HG03558 (cell line): ENCODE measurements around the gene VIPR2.

Source experiments
- ATAC-seq: cut with Tn5 transposase; IDR thresholded peaks from one replicate; pipeline ENCODE4 v1.9.1; 2021; ENCODE audit warnings: moderate number of reproducible peaks; ENCODE audit not compliant: unreplicated experiment; ENCODE audit errors: extremely low read depth

The VIPR2 gene

DNA sequence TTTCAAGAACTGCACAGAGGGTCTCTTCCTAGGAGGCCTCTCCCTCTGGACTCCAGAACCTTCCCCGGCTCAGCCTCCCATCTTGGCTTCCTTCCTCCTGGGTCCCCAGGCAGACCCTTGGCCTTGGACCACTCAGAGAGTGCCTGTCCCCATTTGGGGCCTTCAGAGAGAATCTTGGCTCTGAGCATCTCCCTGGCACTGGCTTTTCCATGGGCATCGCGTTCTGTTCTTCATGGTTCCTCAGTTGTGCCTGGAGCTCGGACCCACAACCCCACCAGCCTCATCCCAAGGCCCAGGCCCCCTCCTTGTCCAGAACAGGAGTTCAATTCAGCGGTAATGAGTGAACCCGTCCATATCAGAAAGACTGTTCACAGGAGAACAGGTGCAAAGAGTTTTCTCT, 73.4 kb downstream of the VIPR2 start:
- ATAC-seq: no peak

- ATAC-seq: no peak
Measured at GRCh38 chr7:159070431-159071148, 74.1 kb downstream of the VIPR2 start.

DNA sequence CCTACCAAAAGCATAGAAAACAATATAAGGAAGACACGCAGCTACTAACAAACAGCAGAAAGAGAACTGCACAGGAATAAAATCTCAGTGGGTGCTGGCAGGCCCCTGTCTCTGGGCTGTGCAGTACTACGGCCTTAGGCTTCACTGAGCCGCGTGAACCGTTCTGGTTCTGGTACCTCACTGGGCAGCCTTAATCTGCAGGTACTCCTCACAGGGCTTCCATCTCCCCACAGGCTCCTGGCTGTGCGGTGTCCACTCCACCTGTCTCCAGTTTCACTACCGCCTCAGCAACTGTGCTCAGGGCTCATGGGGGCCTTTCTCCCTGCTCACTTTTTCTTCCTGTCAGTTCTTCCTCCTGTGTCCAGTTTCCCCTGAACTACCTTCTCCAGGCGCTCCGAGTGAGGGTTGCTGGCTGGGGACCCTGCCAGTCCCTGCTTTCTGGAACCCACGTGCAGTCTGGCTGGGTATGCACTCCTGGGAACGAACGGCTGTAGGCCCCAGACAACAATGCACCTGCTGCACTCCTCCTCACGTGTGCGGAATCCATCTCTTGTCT, 75.7 kb downstream of the VIPR2 start:
- ATAC-seq: no peak

GRCh38 chr7:159068488-159068811, 76.2 kb downstream of the VIPR2 start:
- ATAC-seq: no peak

- no peak for ATAC-seq
Measured at GRCh38 chr7:159067576-159068487, 76.8 kb downstream of the VIPR2 start.

DNA sequence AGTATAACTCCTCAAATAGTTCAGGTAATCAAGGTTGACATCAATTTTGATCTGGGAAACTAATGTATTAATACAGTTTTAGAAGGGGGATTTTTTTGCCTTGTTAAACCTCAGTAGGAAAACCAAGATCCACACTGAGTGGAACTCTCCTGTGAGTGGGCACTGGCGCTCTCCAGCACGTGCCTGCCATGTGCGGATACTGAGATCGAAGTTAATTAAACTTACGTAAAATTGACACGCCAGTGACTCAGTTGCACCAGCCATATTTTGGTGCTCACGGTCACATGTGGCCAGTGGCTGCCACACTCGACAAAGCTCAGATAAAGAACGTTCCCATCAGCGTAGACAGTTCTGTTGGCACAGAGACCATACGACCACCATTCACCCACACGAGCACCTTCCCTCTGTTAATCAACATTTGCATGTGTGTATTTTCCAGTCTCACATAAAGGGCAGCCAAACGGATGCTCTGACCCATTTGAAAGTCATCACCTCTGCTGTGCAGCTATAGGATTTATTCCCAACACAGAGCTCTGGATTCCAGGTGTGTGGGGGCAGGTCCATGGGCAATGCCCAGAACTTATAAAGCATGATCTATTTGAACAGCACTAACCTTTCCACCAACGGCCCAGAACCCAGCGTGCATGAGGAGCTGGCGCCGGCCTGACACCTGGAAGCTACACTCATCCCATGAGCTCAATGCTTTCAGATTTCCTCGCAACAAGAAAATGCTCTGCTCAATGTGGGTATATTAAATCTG, 77.7 kb downstream of the VIPR2 start:
- no peak for ATAC-seq

GRCh38 chr7:159065852-159066480, 78.7 kb downstream of the VIPR2 start:
- no peak for ATAC-seq

DNA sequence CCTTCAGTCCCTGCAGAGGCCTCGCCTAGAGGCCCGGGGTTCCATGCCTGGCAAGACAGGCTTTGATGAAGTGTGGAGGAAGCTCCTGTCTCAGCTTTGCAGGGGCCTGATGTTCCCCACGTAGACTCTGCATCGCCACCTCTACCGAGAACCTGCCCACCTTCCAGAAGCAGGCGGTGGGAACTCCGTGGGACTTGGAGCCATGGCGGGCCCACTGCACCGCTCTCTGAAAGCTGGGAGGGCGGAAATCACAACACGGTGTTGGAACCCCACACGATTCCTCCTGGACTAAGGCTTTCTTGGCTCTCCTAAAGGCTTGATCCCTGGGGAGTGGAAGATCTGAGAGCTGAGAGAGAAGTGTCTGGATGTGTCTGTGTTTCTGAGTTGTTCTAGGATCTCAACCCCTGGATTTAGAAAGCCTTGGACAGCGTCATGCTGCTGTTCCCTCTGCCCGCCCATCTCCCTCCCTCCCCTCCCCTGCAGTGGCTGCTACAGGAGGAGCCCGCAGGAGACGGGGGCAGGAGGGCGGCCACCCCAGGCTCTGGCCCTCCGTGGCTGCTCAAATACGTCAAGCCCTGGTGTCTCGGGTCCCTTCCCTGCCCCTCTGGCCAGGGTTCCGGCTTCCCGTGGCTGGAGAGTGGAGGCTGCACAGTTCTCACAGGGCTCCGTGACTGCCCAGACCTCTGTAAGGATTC, 79.7 kb downstream of the VIPR2 start:
- ATAC-seq: no peak

- no peak for ATAC-seq
Measured at GRCh38 chr7:159064121-159064815, 80.4 kb downstream of the VIPR2 start.

- ATAC-seq: no peak
Measured at GRCh38 chr7:159063046-159063840, 81.4 kb downstream of the VIPR2 start.

- no peak for ATAC-seq
Measured at GRCh38 chr7:159062569-159062968, 82.1 kb downstream of the VIPR2 start.

DNA sequence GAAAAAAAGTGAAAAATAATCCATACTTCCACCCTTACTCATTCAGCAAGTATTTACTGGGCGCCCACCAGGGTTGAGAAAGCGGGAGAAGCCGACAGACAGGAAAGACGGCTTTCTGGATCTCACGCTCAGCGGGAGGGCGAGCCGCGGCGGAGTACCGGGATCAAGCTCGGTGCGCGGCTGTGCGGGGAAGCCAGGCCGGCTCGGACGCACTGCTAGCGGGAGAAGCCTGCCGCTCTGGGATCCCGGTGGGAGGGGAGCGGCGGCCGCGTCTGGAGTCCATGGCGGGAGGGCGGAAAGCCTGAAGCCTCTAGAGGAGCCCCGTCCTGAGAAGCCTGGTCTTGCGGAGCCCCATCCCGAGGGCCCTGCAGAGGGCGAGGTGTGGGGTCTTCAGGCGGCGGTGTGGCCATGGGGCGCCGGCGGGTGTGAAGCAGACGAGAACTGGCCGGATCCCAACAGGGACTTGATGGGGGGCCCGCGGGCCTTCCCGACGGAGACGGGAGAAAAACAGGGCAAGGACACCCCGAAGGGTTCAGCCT, 82.9 kb downstream of the VIPR2 start:
- no peak for ATAC-seq

DNA sequence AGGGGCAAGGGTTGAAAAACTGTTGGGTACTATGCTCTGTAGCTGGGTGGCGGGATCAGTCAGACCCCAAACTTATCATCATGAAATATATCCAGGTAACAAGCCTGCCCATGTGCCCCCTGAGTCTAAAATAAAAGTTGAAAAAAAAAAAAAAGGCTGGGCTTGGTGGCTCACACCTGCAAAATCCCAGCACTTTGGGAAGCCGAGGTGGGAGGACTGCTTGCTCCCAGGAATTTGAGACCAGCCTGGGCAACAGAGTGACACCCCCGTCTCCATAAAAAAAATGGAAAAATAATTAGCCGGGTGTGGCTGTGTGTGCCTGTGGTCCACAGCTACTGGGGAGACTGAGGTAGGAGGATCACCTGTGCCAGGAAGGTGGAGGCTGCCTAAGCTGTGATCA, 83.5 kb downstream of the VIPR2 start:
- ATAC-seq: no peak

GRCh38 chr7:159060440-159060839, 84.2 kb downstream of the VIPR2 start:
- ATAC-seq: no peak

DNA sequence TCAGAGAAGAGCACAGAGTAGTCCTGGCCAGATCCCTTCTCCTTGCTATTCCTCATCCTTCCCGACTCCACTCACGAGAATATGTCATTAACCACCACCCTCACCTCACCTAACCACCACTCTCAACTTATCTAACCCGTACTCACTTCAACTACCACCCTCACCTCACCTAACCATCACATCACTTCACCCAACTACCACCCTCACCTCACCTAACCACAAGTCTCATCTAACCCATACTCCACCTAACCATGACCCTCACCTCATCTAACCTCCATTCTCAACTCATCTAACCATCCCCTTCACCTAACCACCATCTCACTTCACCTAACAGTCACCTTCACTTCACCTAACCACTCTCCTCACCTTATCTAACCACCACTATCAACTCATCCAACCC, 85.0 kb downstream of the VIPR2 start:
- no peak for ATAC-seq

GRCh38 chr7:159057647-159058046, 87.0 kb downstream of the VIPR2 start:
- no peak for ATAC-seq

- no peak for ATAC-seq
Measured at GRCh38 chr7:159056737-159057136, 87.9 kb downstream of the VIPR2 start.

DNA sequence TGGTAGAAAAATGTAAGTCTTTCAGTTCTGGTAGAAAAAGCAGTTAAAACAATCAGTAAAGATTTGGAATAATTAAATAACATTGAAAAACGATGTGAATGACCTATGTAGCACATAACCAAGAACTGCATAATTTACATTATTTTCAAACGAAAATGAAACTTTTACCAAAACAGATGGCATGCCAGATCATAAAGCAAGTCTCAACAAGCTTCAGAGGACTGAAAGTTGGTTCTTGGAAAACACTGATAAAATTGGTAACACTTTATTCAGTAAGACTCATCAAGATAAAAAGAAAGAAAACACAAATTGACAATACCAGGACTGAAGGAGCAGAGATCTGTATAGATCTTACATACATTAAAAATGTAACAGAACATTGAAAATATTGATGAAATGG, 92.8 kb downstream of the VIPR2 start:
- ATAC-seq: peak; percentile 55
